Thymus (tissue), 11 donors: ENCODE data around the gene MEN1. TPM values are rescaled to one million over a fixed set of nuclear protein-coding genes. Genes with fewer than 3 reads are reported as not detected.

ENCODE experiments used
- DNase-seq, 9 donors: peaks; one replicate each; pipeline ENCODE4 v3.0.0-alpha.2; 2013; ENCODE audit warnings: low spot score in 9 of 9, low read depth in 6 of 9, missing footprints in 1 of 9
- H3K27ac ChIP-seq, 2 donors: one replicate each; pipeline ENCODE4 v1.5.1; 2013; ENCODE audit warnings: control low read depth in 1 of 2, low read depth in 1 of 2, low read length in 1 of 2, mild to moderate bottlenecking in 1 of 2, moderate library complexity in 1 of 2
- H3K27me3 ChIP-seq, 2 donors: one replicate each; pipeline ENCODE4 v1.5.1; 2013; ENCODE audit warnings: low read length in 1 of 2; ENCODE audit not compliant: control insufficient read depth in 2 of 2, insufficient read depth in 1 of 2
- H3K36me3 ChIP-seq, 2 donors: one replicate each; pipeline ENCODE4 v1.5.1; 2013; ENCODE audit warnings: low read length in 1 of 2, mild to moderate bottlenecking in 1 of 2, moderate library complexity in 1 of 2; ENCODE audit not compliant: control insufficient read depth in 2 of 2, insufficient read depth in 2 of 2
- H3K4me1 ChIP-seq, 2 donors: one replicate each; pipeline ENCODE4 v1.5.1; 2013; ENCODE audit warnings: low read length in 2 of 2; ENCODE audit not compliant: control insufficient read depth in 2 of 2, insufficient read depth in 2 of 2
- H3K4me3 ChIP-seq, 2 donors: one replicate each; pipeline ENCODE4 v1.5.1; 2013; ENCODE audit warnings: low read length in 2 of 2, control low read depth in 1 of 2, mild to moderate bottlenecking in 1 of 2
- H3K9me3 ChIP-seq, 2 donors: one replicate each; pipeline ENCODE4 v1.5.1; 2013; ENCODE audit warnings: low read length in 1 of 2, mild to moderate bottlenecking in 1 of 2; ENCODE audit not compliant: control insufficient read depth in 2 of 2, insufficient read depth in 1 of 2
- WGBS: extraction: QIAGEN DNeasy Blood & Tissue Kit; methylation state at CpG from one replicate; pipeline ENCODE4 v1.1.7; 2013; 5-methylcytosine and 5-hydroxymethylcytosine counted together
- polyA plus RNA-seq: library from polyadenylated mRNA; stranded (reverse); fragments of 200-250 nt; gene quantifications from one replicate; pipeline ENCODE4 v1.2.3, GENCODE V29; 2013
- total RNA-seq: library from RNA; stranded (reverse); fragments of 120-200 nt; gene quantifications from one replicate; pipeline ENCODE4 v1.2.4, GENCODE V29; 2013
- donor health status: healthy.

Gene MEN1
- total and polyA plus RNA-seq, 2 donors = 10.8 to 33.4 TPM

DNA sequence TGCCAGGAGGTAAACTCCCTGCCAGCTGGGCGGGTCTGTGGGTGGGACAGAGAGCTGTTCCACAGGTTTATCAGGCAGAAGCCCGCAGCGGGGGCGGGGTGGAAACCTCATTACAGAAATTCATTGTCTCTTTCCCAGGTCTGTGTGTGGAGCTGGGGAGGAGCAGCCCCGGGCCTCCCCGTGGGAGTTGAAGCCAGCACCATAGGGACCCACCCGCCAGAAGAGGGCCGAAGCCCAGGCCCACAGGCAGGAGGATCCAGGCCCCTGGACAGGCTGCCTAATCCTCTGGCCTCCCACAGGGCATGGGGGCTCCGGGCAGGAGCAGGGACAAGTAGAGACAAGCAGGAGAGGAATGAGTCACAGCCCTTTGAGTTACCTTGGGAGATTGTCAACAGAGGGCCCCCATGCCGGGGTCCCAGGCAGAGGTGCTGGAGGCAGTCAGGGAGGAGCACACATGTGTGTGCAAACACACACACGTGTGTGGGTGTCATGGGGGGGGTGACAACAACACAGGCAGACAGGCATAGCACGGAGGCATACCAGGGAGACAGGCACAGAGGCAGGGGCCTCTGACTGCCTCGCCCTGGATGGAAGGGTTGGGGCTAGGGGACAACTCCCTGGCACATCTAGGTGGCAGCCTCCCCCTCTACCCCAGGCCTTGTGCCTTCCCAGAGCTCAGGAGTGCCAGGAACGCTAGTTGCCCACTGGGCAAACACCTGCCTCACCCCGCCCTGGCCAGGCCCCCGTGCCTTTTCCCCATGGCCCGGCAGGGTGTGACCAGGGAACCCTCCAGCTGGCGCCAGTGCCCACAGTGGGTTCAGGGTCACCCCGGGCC lies 32.7 kb upstream of the MEN1 start:
- Histone ChIP-seq H3K27me3 (no peaks in the 10 kb centered on the region), H3K27ac (peak overlapping the region; percentile 20 to 32), H3K4me1 (peaks cover 9 to 28% of the 10 kb centered on the region in 2 donors), H3K4me3 (no peak overlapping the region), H3K36me3 (peaks cover 0 to 12% of the 10 kb centered on the region in 2 donors), H3K9me3 (peaks cover 0 to under 1% of the 10 kb centered on the region in 2 donors)
- WGBS = 93% methylated on average over 19 of the region's 19 CpGs
- no peak for DNase-seq

DNA sequence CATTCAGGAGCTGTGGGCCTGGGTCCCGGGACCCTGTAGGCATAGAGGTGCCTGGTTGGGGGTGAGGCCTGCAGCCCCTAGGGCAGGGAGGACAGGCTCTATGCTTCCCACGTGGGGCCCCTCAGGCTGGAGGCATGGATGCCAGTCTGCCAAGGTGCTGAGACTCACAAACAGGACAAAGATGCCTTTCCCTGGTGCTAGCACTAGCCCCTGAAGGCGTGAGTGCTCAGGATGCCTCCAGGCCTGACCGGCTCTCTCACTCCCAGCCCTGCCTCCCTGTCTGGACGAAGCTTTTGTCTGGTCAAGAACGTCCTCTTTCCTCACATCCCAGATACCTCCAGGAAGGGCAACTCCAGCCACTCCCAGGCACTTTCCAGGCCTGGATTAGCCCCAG lies 32.0 kb upstream of the MEN1 start:
- Histone ChIP-seq H3K27me3 (no peaks in the 10 kb centered on the region), H3K27ac (peak overlapping the region; percentile 11 to 32), H3K4me1 (peaks cover 8 to 21% of the 10 kb centered on the region in 2 donors), H3K36me3 (peaks cover 0 to 12% of the 10 kb centered on the region in 2 donors), H3K9me3 (no peaks in the 10 kb centered on the region), H3K4me3 (no peak overlapping the region)
- DNase-seq = no peak
- 93% methylated on average over 6 of the region's 6 CpGs for WGBS

DNA sequence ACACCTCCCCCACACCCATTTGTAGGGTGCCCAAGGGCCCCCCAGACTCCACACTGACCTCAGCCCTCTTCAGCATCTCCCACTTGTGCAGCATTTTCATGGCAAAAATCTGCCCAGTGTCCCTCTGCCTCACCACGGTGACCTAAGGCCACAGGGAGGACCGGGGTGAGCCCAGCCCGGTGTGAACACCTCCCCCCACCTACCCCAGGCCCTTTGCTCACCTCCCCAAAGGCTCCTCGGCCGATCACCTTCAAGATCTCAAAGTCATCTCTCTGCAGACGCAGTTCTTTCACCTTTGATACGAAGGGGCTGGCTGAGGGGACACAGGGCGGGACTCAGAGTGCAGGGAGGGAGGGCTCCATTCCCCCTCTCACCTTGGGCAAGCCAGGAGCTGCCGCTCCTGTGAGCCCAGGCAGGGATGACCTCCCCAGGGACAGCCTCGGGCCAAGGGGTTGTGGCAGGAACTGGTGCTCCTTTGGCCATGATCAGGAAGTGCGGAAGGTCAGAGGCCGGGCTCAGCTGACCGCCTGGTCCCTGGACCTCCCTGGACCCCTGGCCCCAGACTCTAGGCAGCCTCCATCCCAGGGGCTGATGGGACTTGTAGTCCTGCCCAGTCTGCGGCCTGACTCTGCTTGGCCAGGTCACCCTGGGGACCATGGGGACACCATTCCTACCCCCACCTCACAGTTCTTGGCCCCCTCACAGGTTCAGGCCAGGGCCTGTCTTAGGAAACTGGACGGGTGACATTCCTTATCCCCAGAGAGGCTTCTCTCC lies 31.4 kb upstream of the MEN1 start:
- 94% methylated on average over 15 of the region's 15 CpGs for WGBS
- H3K4me1 ChIP-seq = peaks cover 8 to 18% of the 10 kb centered on the region in 2 donors
- no peak overlapping the region for H3K4me3 ChIP-seq
- no peaks in the 10 kb centered on the region for H3K27me3 ChIP-seq
- peak overlapping the region in 1 of 2 donors; percentile 39 for H3K27ac ChIP-seq
- DNase-seq = no peak
- H3K9me3 ChIP-seq = no peaks in the 10 kb centered on the region
- H3K36me3 ChIP-seq = peaks cover 0 to 12% of the 10 kb centered on the region in 2 donors

DNA sequence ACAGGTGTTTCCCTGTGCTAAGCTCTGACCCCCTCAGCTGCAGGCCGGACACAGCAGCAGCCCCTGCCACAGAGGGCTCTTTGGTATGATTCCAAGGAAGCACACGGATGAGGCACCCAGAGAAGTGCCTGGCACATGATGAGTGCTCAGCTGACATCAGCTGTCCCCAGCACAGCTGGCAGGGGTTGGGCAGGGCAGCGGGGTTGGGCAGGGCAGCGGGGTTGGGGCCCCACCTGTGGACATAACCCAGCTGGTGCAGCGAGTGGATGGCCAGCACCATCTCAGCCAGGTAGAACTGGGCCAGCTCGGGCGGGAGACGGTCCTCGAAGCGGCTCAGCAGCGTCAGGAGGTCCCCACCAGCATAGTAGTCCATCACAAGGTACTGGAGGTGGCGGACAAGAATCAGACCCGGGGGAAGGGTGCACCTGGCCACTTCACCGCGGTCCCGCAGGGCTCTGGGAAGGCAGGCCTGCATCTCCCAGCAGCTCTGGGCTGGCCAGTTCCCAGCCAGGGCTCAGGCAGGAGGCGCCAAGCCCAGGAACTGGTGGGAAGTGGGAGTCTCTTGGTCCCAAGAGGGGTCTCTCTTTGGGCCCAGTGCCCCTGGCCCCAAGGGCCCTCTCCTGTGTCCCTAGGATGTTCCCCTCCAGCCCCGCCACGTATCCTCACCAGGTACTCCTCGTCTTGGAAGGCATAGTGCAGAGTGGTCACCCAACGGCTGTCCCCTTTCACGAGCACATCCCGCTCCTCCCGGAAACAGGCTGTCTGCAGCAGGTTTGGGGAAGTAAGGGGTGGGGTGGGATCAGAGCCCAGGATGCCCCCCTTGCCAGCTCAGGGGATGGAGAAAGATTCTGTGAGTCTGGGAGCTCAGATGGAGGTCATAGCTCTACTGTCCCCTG lies 29.8 kb upstream of the MEN1 start:
- no peak overlapping the region for H3K27ac ChIP-seq
- H3K27me3 ChIP-seq = no peaks in the 10 kb centered on the region
- H3K9me3 ChIP-seq = no peaks in the 10 kb centered on the region
- H3K4me1 ChIP-seq = peaks cover 7 to 16% of the 10 kb centered on the region in 2 donors
- H3K36me3 ChIP-seq = peaks cover 5 to 12% of the 10 kb centered on the region in 2 donors
- no peak overlapping the region for H3K4me3 ChIP-seq
- 97% methylated on average over 24 of the region's 24 CpGs for WGBS
- DNase-seq = no peak

DNA sequence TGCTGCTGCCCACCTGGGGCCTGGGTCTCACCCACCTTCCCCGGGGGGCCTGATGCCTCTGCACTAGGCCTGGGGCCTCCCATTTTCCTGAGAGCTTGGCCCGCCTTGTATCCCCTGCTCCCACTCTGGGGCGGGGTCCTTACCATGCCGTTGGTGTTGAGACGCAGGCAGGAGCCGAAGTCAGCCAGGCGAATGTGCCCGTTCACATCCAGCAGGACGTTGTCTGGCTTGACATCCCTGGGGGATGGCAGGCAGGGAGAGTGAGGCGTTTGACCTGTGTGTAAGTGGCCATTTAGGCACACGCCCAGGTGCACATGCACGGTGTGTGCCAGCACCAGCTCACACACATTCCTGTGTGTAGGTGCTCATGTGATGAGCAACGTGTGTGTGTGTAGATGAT lies 29.0 kb upstream of the MEN1 start:
- no peaks in the 10 kb centered on the region for H3K9me3 ChIP-seq
- no peak overlapping the region for H3K27ac ChIP-seq
- WGBS = 95% methylated on average over 13 of the region's 13 CpGs
- no peak for DNase-seq
- no peak overlapping the region for H3K4me3 ChIP-seq
- H3K27me3 ChIP-seq = no peaks in the 10 kb centered on the region
- peaks cover 5 to 11% of the 10 kb centered on the region in 2 donors for H3K4me1 ChIP-seq
- peaks cover 6 to 12% of the 10 kb centered on the region in 2 donors for H3K36me3 ChIP-seq

DNA sequence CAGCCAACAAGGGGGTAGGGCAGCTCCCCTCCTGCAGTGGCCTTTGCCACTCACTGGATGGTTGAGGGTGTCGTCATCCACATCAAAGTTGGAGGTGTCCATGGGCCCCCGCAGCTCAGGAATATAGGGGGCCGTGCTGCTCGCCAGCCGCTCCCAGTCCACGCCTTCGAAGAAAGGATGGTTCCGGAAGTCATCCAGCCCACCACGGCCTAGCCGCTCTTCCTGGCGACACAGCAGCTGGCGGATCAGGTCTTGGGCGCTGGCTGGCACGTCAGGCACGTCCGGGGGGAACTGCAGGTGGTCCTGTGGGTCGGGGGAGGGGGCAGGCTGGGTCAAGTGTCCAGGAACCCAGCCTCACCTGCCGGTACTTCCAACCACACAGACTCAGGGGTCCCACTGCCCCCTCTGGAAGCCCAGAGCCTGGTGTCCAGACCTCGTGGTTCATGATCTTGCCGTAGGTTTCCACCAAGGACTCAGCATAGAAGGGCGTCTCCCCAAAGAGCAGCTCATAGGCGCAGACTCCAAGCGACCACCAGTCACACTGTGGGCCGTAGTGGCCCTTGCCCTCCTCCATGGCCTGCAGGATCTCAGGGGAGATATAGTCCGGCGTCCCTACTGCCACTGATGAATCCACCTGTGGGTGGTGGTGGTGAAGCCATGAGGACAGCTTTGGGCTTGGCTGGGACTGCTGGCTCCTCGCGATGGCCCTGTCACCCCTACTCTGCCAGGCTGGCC lies 28.4 kb upstream of the MEN1 start:
- no peaks in the 10 kb centered on the region for H3K27me3 ChIP-seq
- H3K9me3 ChIP-seq = no peaks in the 10 kb centered on the region
- H3K27ac ChIP-seq = no peak overlapping the region
- no peak overlapping the region for H3K4me3 ChIP-seq
- peaks cover 6 to 12% of the 10 kb centered on the region in 2 donors for H3K36me3 ChIP-seq
- 97% methylated on average over 28 of the region's 28 CpGs for WGBS
- no peak for DNase-seq
- peaks cover 2 to 6% of the 10 kb centered on the region in 2 donors for H3K4me1 ChIP-seq

DNA sequence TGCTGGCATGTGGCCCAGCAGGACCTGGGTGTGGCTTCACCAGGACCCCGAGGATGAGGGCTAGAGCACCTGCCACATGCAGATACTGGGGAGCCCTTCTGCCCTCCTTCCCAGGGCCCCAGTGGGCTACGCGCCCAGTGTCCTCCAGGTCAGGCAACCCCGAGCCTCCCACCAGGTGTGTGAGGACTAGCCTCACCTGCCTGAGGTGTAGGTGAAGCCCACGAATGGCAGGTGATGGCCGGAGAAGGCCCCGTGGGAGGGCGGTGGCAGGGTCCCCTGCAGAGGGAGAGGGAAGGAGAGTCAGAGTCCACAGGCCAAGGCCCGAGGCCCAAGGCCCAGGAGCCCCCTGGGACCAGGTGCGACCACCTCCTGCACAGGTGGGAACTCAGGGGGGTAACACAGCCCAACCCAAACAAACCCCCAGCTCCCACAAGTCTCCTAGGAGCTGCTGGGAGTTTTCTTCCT lies 27.6 kb upstream of the MEN1 start:
- Histone ChIP-seq H3K27me3 (no peaks in the 10 kb centered on the region), H3K4me1 (peaks cover 0 to 4% of the 10 kb centered on the region in 2 donors), H3K36me3 (peaks cover 6 to 20% of the 10 kb centered on the region in 2 donors), H3K9me3 (no peaks in the 10 kb centered on the region), H3K4me3 (no peak overlapping the region), H3K27ac (no peak overlapping the region)
- no peak for DNase-seq
- whole genome bisulfite sequencing = 98% methylated on average over 10 of the region's 10 CpGs

DNA sequence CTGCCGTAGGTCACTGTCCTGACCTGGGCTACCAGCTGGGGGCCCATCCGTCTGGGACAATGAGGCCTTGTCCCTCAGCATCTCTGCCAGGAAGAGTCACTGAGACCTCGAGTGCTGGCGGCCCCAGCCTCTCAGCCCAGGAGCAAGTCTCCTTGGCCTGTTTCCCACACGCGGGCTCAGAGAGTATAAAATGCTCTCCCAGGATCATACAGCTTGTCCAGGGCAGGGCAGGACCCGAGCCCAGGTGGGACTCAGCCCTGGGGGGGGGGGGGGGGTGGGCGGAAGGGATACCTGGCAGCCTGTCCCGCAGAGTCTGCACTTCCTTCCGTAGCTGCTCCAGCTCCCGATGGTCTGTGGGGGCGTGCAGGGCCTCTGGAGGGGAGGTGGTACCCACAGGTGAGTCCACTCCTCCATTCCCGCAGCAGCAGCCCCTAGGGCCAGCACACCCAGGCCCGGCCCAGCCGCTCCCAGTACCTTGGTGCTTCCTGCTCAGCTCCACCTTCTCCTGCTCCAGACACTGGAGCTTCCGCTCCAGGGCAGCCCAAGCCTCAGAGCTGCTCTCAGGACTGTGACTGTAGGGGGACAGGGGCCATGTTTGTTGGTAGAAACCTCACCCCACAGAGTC lies 26.2 kb upstream of the MEN1 start:
- Histone ChIP-seq H3K27me3 (no peaks in the 10 kb centered on the region), H3K36me3 (peaks cover 6 to 28% of the 10 kb centered on the region in 2 donors), H3K9me3 (no peaks in the 10 kb centered on the region), H3K4me3 (no peak overlapping the region), H3K4me1 (no peaks in the 10 kb centered on the region), H3K27ac (no peak overlapping the region)
- DNase-seq = no peak
- 98% methylated on average over 16 of the region's 16 CpGs for WGBS
